ENCODE results near the gene MCC.

Gene MCC

DNA sequence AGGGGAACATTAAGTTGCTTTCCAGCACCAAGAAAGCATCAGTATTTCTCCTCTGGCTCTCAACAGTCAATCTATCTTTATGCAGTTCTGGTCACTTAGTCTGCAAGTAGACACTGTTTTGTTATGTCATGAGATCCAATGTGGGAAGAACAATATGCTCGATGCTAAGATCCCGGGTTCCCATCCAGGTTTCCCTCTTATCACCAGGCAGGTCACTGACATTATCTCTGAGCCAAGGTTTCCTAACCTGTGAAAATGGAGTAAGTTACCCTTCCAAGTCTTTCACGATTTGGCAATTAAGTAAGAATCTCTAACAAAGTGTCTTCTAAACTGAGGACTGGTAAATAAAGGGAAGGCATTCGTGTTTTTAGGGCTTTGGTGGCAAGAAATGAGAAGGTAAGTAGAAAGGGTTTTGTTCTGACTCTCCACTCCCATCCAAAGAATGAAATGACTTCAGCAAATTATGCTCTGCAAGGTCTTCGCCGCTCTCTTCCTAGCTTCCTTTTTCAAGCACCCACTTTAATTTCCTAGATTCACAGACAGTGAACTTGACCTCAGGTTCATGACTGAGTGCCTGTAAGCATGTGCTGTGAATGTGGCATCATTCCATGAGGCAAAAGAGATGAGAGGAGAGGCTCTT, 425.3 kb downstream of the MCC start:
- DNase-seq (ENCODE audit: extremely low spot score) = no peak
- POLR2A ChIA-PET = no interaction called here
- CTCF ChIA-PET = no interaction called here
- TF ChIP-seq ZNF384 (IDR thresholded peaks at IDR 0.05) = no peak
- TF ChIP-seq, protein P1, sequence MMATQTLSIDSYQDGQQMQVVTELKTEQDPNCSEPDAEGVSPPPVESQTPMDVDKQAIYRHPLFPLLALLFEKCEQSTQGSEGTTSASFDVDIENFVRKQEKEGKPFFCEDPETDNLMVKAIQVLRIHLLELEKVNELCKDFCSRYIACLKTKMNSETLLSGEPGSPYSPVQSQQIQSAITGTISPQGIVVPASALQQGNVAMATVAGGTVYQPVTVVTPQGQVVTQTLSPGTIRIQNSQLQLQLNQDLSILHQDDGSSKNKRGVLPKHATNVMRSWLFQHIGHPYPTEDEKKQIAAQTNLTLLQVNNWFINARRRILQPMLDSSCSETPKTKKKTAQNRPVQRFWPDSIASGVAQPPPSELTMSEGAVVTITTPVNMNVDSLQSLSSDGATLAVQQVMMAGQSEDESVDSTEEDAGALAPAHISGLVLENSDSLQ (IDR thresholded peaks at IDR 0.05) = no peak
- no peak for TF ChIP-seq LEF1 (IDR thresholded peaks at IDR 0.05; ENCODE audit: borderline replicate concordance)

- POLR2A ChIA-PET = no interaction called here
- CTCF ChIA-PET = interaction anchor here (1.5 kb wide), 1 partner anchor 13 kb away, joined by 3 read pairs; no protein-coding TSS in a partner anchor
- DNase-seq (ENCODE audit: extremely low spot score) = no peak
- no peak for TF ChIP-seq SP1 (IDR thresholded peaks at IDR 0.05)
- no peak for TF ChIP-seq ZNF384 (IDR thresholded peaks at IDR 0.05)
- no peak for TF ChIP-seq L3MBTL2 (conservative IDR thresholded peaks at IDR 0.05)
- TF ChIP-seq ELF4 (IDR thresholded peaks at IDR 0.05) = no peak
- no peak for TF ChIP-seq FOXK2 (IDR thresholded peaks at IDR 0.05)
- TF ChIP-seq FOXA1 (IDR thresholded peaks at IDR 0.05) = no peak
- no peak for TF ChIP-seq SUZ12 (IDR thresholded peaks at IDR 0.05)
- TF ChIP-seq NFRKB (IDR thresholded peaks at IDR 0.05) = no peak
- no peak for TF ChIP-seq LEF1 (IDR thresholded peaks at IDR 0.05; ENCODE audit: borderline replicate concordance)
- TF ChIP-seq BHLHE40 (IDR thresholded peaks at IDR 0.05; ENCODE audit: borderline replicate concordance) = no peak
- no peak for TF ChIP-seq FOXM1 (IDR thresholded peaks at IDR 0.05; ENCODE audit: borderline replicate concordance)
- TF ChIP-seq, protein P1 (IDR thresholded peaks at IDR 0.05) = no peak
- no peak for TF ChIP-seq TARDBP (IDR thresholded peaks at IDR 0.05)
- TF ChIP-seq CTBP1 (IDR thresholded peaks at IDR 0.05; ENCODE audit: borderline replicate concordance) = no peak
- no peak for TF ChIP-seq HDGF (IDR thresholded peaks at IDR 0.05; ENCODE audit: borderline replicate concordance)
- no peak for TF ChIP-seq ARNT (IDR thresholded peaks at IDR 0.05)
Measured at GRCh38 chr5:113061846-113062780, 426.1 kb downstream of the MCC start.

DNA sequence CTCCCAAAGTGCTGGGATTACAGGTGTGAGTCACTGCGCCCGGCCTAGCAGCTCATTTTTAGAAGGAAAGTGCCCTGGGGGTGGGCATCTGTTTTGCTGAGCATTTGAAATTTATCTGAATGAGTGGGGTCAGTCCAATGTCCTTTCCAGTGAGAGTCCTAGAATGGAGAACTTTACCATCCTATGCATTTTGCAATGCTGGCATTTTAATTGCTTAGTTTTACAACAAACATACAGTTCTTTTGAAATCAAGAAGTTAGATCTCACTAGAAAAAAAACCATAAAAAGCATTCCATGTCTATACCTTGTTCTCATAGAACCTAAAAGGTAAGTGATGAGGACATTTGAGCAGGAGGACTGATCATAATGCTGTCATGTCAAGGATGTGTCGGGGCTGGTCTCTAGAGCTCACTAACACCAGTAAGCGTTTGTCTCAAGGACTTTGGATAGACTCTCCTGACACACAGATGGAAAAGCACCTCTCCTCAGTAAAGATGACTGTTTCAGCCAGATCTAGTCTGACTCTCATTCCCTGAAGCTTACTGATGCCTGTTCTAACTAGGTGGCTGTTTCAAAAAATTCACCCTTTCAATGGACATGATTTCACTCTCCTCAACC, 427.7 kb downstream of the MCC start:
- CTCF ChIA-PET = interaction anchor here (0.5 to 1.5 kb wide), 2 partner anchors 14 to 347 kb away, joined by 3 read pairs; no protein-coding TSS in a partner anchor
- POLR2A ChIA-PET = no interaction called here
- TF ChIP-seq LEF1 (IDR thresholded peaks at IDR 0.05; ENCODE audit: borderline replicate concordance) = no peak

DNA sequence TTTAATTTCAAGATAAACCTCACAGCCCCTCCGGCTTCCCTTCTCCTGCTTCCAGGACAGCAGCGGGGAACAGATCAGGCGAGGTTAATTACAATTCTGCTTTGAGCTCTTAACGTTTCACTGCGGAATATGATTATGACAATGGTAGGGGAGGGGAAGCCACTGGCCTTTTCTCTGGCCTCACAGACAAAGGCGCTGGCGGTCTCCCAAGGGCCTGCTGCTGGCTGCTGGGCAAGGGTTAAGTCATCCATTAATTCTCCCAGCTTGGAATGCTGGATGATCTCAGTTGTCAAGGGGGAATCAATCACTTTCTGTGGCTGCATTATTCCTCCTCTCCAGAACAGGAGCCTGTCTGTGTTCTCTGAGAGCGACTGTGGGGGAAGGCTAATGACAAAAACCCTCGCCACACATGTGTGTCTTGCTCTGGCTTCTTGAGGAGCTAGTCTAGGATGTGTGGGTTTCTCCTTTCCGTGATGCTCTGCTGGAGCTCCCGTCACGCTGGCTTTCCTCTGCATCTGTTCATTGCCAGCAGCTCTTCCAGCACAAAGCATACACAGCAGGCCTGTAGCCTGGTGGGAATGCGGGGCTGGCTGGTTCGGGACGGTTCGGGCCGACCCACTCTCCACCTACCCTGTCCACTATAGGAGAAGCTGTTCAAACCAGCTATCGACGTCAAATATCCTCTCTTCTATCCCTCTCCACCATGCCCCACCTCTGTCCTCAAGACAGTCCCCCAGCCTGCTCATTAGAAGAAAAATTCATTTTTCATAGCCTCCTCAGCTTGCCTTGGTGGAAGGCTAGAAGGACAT, 428.8 kb downstream of the MCC start:
- ChIA-PET POLR2A (no interaction called here), CTCF (interaction anchor here (0.6 to 1.1 kb wide), 3 partner anchors 9 to 122 kb away, joined by 4 to 7 read pairs (median 5); no protein-coding TSS in a partner anchor)
- TF ChIP-seq ELF4 (IDR thresholded peaks at IDR 0.05) = no peak
- TF ChIP-seq, protein P1 (IDR thresholded peaks at IDR 0.05) = peak; percentile 71
- DNase-seq (ENCODE audit: extremely low spot score) = peak; percentile 28

More for the DNA sequence above, 427.7 kb downstream of the MCC start:
- DNase-seq (ENCODE audit: extremely low spot score) = no peak

GRCh38 chr5:113058706-113059226, 429.5 kb downstream of the MCC start:
- no peak for TF ChIP-seq ARNT (IDR thresholded peaks at IDR 0.05)
- TF ChIP-seq LEF1 (IDR thresholded peaks at IDR 0.05; ENCODE audit: borderline replicate concordance) = no peak
- no peak for TF ChIP-seq NFRKB (IDR thresholded peaks at IDR 0.05)
- TF ChIP-seq HDGF (IDR thresholded peaks at IDR 0.05; ENCODE audit: borderline replicate concordance) = no peak
- CTCF ChIA-PET = interaction anchor here (0.6 to 0.7 kb wide), 2 partner anchors 9 to 123 kb away, joined by 5 to 7 read pairs; no protein-coding TSS in a partner anchor
- no peak for DNase-seq (ENCODE audit: extremely low spot score)
- POLR2A ChIA-PET = no interaction called here

DNA sequence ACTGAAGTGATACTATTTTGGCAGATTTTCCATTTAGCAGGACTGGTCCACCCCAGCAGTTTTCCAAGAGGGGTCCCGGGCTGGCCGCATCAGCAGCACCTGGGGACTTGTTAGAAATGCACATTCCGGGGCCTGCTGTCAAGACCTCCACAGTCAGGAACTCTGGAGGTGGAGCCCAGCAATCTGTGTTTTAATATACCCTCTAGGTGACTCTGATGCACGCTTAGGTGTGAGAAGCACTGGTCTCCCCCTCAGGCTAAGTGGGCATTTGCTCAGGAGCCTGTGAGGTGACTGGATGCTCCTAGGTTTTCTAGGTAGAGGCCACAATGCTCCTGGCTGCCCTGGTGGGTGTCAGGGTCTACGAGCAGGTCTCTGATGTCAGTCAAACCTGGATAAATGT, 430.0 kb downstream of the MCC start:
- no peak for TF ChIP-seq CTBP1 (IDR thresholded peaks at IDR 0.05; ENCODE audit: borderline replicate concordance)
- TF ChIP-seq HDGF (IDR thresholded peaks at IDR 0.05; ENCODE audit: borderline replicate concordance) = no peak
- no peak for TF ChIP-seq SP1 (IDR thresholded peaks at IDR 0.05)
- no peak for TF ChIP-seq ZNF384 (IDR thresholded peaks at IDR 0.05)
- POLR2A ChIA-PET = no interaction called here
- CTCF ChIA-PET = interaction anchor here (0.7 kb wide), 1 partner anchor 251 kb away, joined by 5 read pairs; no protein-coding TSS in a partner anchor

More for the DNA sequence above, 430.0 kb downstream of the MCC start:
- DNase-seq (ENCODE audit: extremely low spot score) = no peak
